ENCODE results near the gene GRID1.

- TF ChIP-seq CTCF (IDR thresholded peaks at IDR 0.05): no peak
- no peak for TF ChIP-seq ZFX (IDR thresholded peaks at IDR 0.05; ENCODE audit: borderline replicate concordance)
Observed at GRCh38 chr10:85599081-85599480, 767.5 kb downstream of the GRID1 start.

All from 22Rv1 (cell line).